IPS DF 6.9 (cell line): ENCODE measurements around the gene FHIP1A.

Experiments used
- DNase-seq: peaks from one replicate; pipeline ENCODE4 v3.0.0-alpha.2; 2013; ENCODE audit warnings: low read depth, low spot score
- H3K27ac ChIP-seq: one replicate; pipeline ENCODE4 v1.5.1; 2013; ENCODE audit warnings: low read length, control low read depth
- H3K27me3 ChIP-seq: 2 replicates; pipeline ENCODE4 v1.6.1; 2013; ENCODE audit warnings: mild to moderate bottlenecking, low read length; ENCODE audit not compliant: control insufficient read depth, insufficient read depth
- H3K36me3 ChIP-seq: 2 replicates; pipeline ENCODE4 v1.6.1; 2013; ENCODE audit warnings: low read length; ENCODE audit not compliant: control insufficient read depth, insufficient read depth
- H3K4me1 ChIP-seq: 2 replicates; pipeline ENCODE4 v1.6.1; 2013; ENCODE audit warnings: low read length; ENCODE audit not compliant: control insufficient read depth, insufficient read depth
- H3K4me3 ChIP-seq: 2 replicates; pipeline ENCODE4 v1.5.1; 2013; ENCODE audit warnings: mild to moderate bottlenecking, low read length
- H3K9me3 ChIP-seq: 2 replicates; pipeline ENCODE4 v1.6.1; 2013; ENCODE audit warnings: low read length, inconsistent platforms; ENCODE audit not compliant: control insufficient read depth, insufficient read depth
- WGBS: extraction: QIAGEN DNeasy Blood & Tissue Kit; methylation state at CpG from one replicate; pipeline ENCODE4 v1.1.7; 2013; ENCODE audit warnings: mixed read lengths, missing lambda C conversion rate; ENCODE audit not compliant: insufficient read length, insufficient coverage; 5-methylcytosine and 5-hydroxymethylcytosine counted together

FHIP1A gene

GRCh38 chr4:151454513-151454912, 45.5 kb downstream of the FHIP1A start:
- no peak for DNase-seq
- peaks cover 1% of the 10 kb centered on the region; the same call in 1 of the 2 replicates for H3K4me1 ChIP-seq
- 100% methylated on average over 2 of the region's 5 CpGs for WGBS
- H3K9me3 ChIP-seq: no peaks in the 10 kb centered on the region
- H3K36me3 ChIP-seq: no peaks in the 10 kb centered on the region
- H3K27ac ChIP-seq: no peak overlapping the region
- no peak overlapping the region for H3K4me3 ChIP-seq
- H3K27me3 ChIP-seq: no peaks in the 10 kb centered on the region

- Histone ChIP-seq H3K27ac (no peak overlapping the region), H3K9me3 (no peaks in the 10 kb centered on the region), H3K4me3 (no peak overlapping the region), H3K27me3 (no peaks in the 10 kb centered on the region), H3K36me3 (no peaks in the 10 kb centered on the region), H3K4me1 (peaks cover 1% of the 10 kb centered on the region; the same call in 1 of the 2 replicates)
- DNase-seq: no peak
- no CpG with 5 or more reads among the region's 1 CpG for WGBS
These were observed 46.2 kb downstream of the FHIP1A start for GRCh38 chr4:151455212-151455611.

GRCh38 chr4:151458148-151458547, 49.2 kb downstream of the FHIP1A start:
- Histone ChIP-seq H3K27ac (no peak overlapping the region), H3K4me3 (no peak overlapping the region), H3K4me1 (peaks cover 1% of the 10 kb centered on the region; the same call in 1 of the 2 replicates), H3K9me3 (no peaks in the 10 kb centered on the region), H3K36me3 (no peaks in the 10 kb centered on the region), H3K27me3 (no peaks in the 10 kb centered on the region)
- no peak for DNase-seq
- no CpG with 5 or more reads among the region's 1 CpG for WGBS
